Glomerular visceral epithelial cell (primary cell): ENCODE data around the gene CCZ1B.
"Not testable (repeated sequence)": the region's sequence is repeated elsewhere in the genome, so short reads cannot be mapped to it uniquely, and the experiment has no call there.

Experiments
- DNase-seq: peaks from one replicate; pipeline ENCODE4 v3.0.0-alpha.2; 2016; ENCODE audit errors: extremely low spot score

The CCZ1B gene

GRCh38 chr7:6826151-6826550 lies at the start of gene CCZ1B:
Gene CCZ1B (minus strand): TSS chr7:6826275. CDS start chr7:6826197, 78 bp downstream.
- peak; percentile 69 for DNase-seq

- not testable (repeated sequence) for DNase-seq
These were observed 48.9 kb upstream of the CCZ1B start for GRCh38 chr7:6875022-6875421.

GRCh38 chr7:6872246-6872945 lies 46.3 kb upstream of the CCZ1B start:
- not testable (repeated sequence) for DNase-seq

- DNase-seq = not testable (repeated sequence)
These were observed 45.5 kb upstream of the CCZ1B start for GRCh38 chr7:6871421-6872144.

GRCh38 chr7:6864751-6865150 lies 38.7 kb upstream of the CCZ1B start:
- not testable (repeated sequence) for DNase-seq

GRCh38 chr7:6864188-6864587 lies 38.1 kb upstream of the CCZ1B start:
- DNase-seq = not testable (repeated sequence)

GRCh38 chr7:6862876-6863275 lies 36.8 kb upstream of the CCZ1B start:
- not testable (repeated sequence) for DNase-seq

- peak; percentile 40 for DNase-seq
These were observed 31.7 kb upstream of the CCZ1B start for GRCh38 chr7:6857721-6858314.

GRCh38 chr7:6855563-6856131 lies 29.6 kb upstream of the CCZ1B start:
- not testable (repeated sequence) for DNase-seq

GRCh38 chr7:6854747-6855562 lies 28.9 kb upstream of the CCZ1B start:
- DNase-seq = not testable (repeated sequence)

- DNase-seq = not testable (repeated sequence)
These were observed 27.6 kb upstream of the CCZ1B start for GRCh38 chr7:6853681-6854080.

- DNase-seq = not testable (repeated sequence)
These were observed 23.1 kb upstream of the CCZ1B start for GRCh38 chr7:6849127-6849526.

- not testable (repeated sequence) for DNase-seq
These were observed 21.7 kb upstream of the CCZ1B start for GRCh38 chr7:6847751-6848150.

- DNase-seq = not testable (repeated sequence)
These were observed 19.9 kb upstream of the CCZ1B start for GRCh38 chr7:6845971-6846449.

GRCh38 chr7:6843654-6844053 lies 17.6 kb upstream of the CCZ1B start:
- not testable (repeated sequence) for DNase-seq

- not testable (repeated sequence) for DNase-seq
These were observed 17.0 kb upstream of the CCZ1B start for GRCh38 chr7:6843092-6843491.

- DNase-seq = not testable (repeated sequence)
These were observed 16.3 kb upstream of the CCZ1B start for GRCh38 chr7:6842278-6842921.

- not testable (repeated sequence) for DNase-seq
These were observed 11.0 kb upstream of the CCZ1B start for GRCh38 chr7:6837081-6837480.

- not testable (repeated sequence) for DNase-seq
These were observed 9.4 kb upstream of the CCZ1B start for GRCh38 chr7:6835521-6835920.

- DNase-seq = no peak
These were observed 7.6 kb upstream of the CCZ1B start for GRCh38 chr7:6833636-6834035.
